Activated B cell treated with CpG ODN at 0.5 μM for 24 hours (primary cell): ENCODE measurements around the gene GPR142. TPM values are rescaled to one million over a fixed set of nuclear protein-coding genes. Genes with fewer than 3 reads are reported as not detected.

Experiments used
- ATAC-seq: fragments of 200-7000 bp; cut with Tn5 transposase; one replicate; pipeline ENCODE4 v1.10.0; 2021; ENCODE audit warnings: low read depth, mild to moderate bottlenecking, moderate library complexity
- CTCF ChIA-PET: fragments of 350-600 bp; sonication (Branson Sonifier 250); formaldehyde crosslinking; loops from one replicate; lab custom pipeline; 2021; ENCODE audit warnings: antibody characterized with exemption; lab: Charles Lee
- POLR2A ChIA-PET: fragments of 350-600 bp; sonication (Branson Sonifier 250); formaldehyde crosslinking; loops from one replicate; lab custom pipeline; 2021; ENCODE audit warnings: antibody characterized with exemption; lab: Charles Lee
- DNase-seq: peaks from one replicate; pipeline ENCODE4 v3.0.0; 2022
- H3K27ac Mint-ChIP-seq: one replicate; pipeline ENCODE4 v1.8.0; 2020; ENCODE audit warnings: mixed read lengths
- H3K27me3 Mint-ChIP-seq: one replicate; pipeline ENCODE4 v1.8.0; 2021; ENCODE audit warnings: mixed read lengths
- H3K36me3 Mint-ChIP-seq: one replicate; pipeline ENCODE4 v1.8.0; 2021; ENCODE audit warnings: low read depth, mixed read lengths
- H3K4me1 Mint-ChIP-seq: one replicate; pipeline ENCODE4 v1.8.0; 2021; ENCODE audit warnings: mixed read lengths
- H3K4me3 Mint-ChIP-seq: one replicate; pipeline ENCODE4 v1.8.0; 2020; ENCODE audit warnings: mild to moderate bottlenecking, mixed read lengths
- H3K9me3 Mint-ChIP-seq: one replicate; pipeline ENCODE4 v1.8.0; 2020; ENCODE audit warnings: mixed read lengths
- intact Hi-C: fragments of 100-400 bp; cut with micrococcal nuclease; formaldehyde crosslinking; loops from one replicate; pipeline ENCODE4 v1.15.1; 2024
- total RNA-seq: library from RNA; stranded (reverse); gene quantifications from 2 replicates; pipeline ENCODE4 v1.2.3, GENCODE V29; 2022
- TF ChIP-seq, protein P1 (sequence below): fragments of 200-600 bp; IDR thresholded peaks from one replicate; pipeline ENCODE4 v1.8.0; 2022; ENCODE audit warnings: antibody characterized with exemption, mild to moderate bottlenecking

GPR142 gene
- total RNA-seq, 1 donor from 2014 or later, result not detected

DNA sequence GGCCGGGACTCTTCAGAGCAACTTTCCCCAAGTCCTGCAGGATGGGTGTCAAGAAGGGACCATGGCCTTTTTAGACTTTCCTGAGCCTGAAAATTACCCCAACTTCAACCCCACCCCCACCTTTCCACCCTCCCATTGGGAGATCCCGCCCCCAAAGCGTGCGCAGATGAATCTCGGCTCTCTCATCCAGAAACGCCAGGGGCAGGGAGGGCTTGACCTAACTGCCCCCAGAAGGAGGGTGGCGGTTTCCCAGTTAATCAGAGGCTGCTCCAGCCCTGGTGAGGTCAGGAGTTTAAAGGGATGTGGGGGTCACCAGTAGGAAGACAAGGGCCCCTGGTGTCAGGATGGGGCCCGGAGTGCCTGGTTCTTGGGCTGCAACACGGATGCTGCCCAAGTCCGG, 40.8 kb upstream of the GPR142 start:
- no peaks in the 10 kb centered on the region for H3K9me3 Mint-ChIP-seq
- POLR2A ChIA-PET, result no interaction called here
- no peak for DNase-seq
- TF ChIP-seq, protein P1, sequence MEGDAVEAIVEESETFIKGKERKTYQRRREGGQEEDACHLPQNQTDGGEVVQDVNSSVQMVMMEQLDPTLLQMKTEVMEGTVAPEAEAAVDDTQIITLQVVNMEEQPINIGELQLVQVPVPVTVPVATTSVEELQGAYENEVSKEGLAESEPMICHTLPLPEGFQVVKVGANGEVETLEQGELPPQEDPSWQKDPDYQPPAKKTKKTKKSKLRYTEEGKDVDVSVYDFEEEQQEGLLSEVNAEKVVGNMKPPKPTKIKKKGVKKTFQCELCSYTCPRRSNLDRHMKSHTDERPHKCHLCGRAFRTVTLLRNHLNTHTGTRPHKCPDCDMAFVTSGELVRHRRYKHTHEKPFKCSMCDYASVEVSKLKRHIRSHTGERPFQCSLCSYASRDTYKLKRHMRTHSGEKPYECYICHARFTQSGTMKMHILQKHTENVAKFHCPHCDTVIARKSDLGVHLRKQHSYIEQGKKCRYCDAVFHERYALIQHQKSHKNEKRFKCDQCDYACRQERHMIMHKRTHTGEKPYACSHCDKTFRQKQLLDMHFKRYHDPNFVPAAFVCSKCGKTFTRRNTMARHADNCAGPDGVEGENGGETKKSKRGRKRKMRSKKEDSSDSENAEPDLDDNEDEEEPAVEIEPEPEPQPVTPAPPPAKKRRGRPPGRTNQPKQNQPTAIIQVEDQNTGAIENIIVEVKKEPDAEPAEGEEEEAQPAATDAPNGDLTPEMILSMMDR, result no peak
- H3K4me1 Mint-ChIP-seq, result peaks cover 9% of the 10 kb centered on the region
- H3K27ac Mint-ChIP-seq, result no peak overlapping the region
- no peak for ATAC-seq
- H3K36me3 Mint-ChIP-seq, result no peaks in the 10 kb centered on the region
- CTCF ChIA-PET, result no interaction called here
- H3K27me3 Mint-ChIP-seq, result peaks cover 48% of the 10 kb centered on the region
- intact Hi-C loops, result no loop called here
- no peak overlapping the region for H3K4me3 Mint-ChIP-seq

GRCh38 chr17:74328487-74328886, 38.8 kb upstream of the GPR142 start:
- CTCF ChIA-PET, result no interaction called here
- ATAC-seq (no peak), DNase-seq (no peak)
- TF ChIP-seq, protein P1, result no peak
- intact Hi-C loops, result no loop called here
- POLR2A ChIA-PET, result no interaction called here
- Mint-ChIP-seq H3K27ac (no peak overlapping the region), H3K4me1 (peaks cover 9% of the 10 kb centered on the region), H3K27me3 (peaks cover 39% of the 10 kb centered on the region), H3K4me3 (no peak overlapping the region), H3K36me3 (no peaks in the 10 kb centered on the region), H3K9me3 (no peaks in the 10 kb centered on the region)

DNA sequence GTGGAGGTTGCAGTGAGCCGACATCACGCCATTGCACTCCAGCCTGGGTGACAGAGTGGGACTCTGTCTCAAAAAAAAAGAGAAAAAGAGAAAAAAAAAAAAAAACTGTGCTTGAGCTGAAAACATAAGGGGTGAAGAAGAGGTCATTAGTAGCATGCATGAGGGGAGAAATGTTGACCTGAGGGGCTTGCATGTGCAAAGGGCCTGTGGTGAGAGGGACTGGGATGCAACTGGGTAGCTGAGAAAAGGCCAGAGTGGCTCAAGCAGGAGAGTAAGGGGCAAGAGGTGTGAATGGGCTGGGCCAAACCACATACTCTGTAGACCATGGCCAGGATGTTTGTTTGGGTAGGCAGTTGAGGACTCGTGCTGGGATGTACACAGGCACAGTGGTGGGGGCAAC, 37.9 kb upstream of the GPR142 start:
- ChIA-PET POLR2A (no interaction called here), CTCF (no interaction called here)
- no peak overlapping the region for H3K27ac Mint-ChIP-seq
- intact Hi-C loops, result no loop called here
- ATAC-seq, result no peak
- TF ChIP-seq, protein P1, result no peak
- H3K27me3 Mint-ChIP-seq, result peaks cover 39% of the 10 kb centered on the region
- peaks cover 9% of the 10 kb centered on the region for H3K4me1 Mint-ChIP-seq
- H3K9me3 Mint-ChIP-seq, result no peaks in the 10 kb centered on the region
- no peak for DNase-seq
- H3K36me3 Mint-ChIP-seq, result no peaks in the 10 kb centered on the region
- no peak overlapping the region for H3K4me3 Mint-ChIP-seq

- CTCF ChIA-PET, result no interaction called here
- POLR2A ChIA-PET, result no interaction called here
- no peak for ATAC-seq
- Mint-ChIP-seq H3K4me1 (peaks cover 7% of the 10 kb centered on the region), H3K27ac (no peak overlapping the region), H3K36me3 (no peaks in the 10 kb centered on the region), H3K4me3 (no peak overlapping the region), H3K9me3 (no peaks in the 10 kb centered on the region), H3K27me3 (peaks cover 31% of the 10 kb centered on the region)
- TF ChIP-seq, protein P1, result no peak
- intact Hi-C loops, result no loop called here
- no peak for DNase-seq
Measured at GRCh38 chr17:74330446-74330845, 36.9 kb upstream of the GPR142 start.

DNA sequence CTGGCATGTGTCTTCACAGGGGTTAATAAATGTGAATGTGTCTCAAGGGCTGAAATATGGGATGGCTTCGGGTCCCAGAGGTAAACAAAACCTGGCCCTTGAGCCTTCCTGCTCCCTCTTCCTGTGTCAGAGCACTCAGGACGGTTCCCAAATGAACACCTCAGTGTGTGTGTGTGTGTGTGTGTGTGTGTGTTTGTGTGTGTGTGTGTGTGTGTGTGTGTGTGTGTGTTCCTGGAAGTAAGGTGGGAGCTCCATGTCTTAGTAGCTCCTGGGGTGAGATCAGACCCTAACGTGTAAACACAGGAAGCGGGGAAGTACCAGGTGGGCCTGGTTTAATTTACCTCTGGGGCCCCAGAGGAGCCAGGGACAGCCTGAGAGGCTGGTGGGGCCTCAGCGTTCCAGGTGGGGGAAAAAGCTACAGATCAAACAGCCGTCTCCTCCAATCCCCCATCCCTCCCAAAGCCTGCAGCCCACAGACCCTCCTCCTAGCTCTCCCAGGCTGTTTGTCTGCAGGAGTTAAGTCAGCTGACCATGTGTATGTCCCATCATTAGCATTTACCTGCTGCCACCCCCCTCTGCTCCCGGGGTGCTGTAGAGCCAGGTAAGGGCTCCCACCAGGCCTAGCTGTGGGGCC, 35.2 kb upstream of the GPR142 start:
- POLR2A ChIA-PET, result interaction anchor here (0.7 kb wide), 1 partner anchor 287 kb away, joined by 3 read pairs; no protein-coding TSS in a partner anchor
- DNase-seq (no peak), ATAC-seq (no peak)
- CTCF ChIA-PET, result no interaction called here
- intact Hi-C loops, result no loop called here
- Mint-ChIP-seq H3K9me3 (no peaks in the 10 kb centered on the region), H3K36me3 (no peaks in the 10 kb centered on the region), H3K27ac (no peak overlapping the region), H3K27me3 (peaks cover 23% of the 10 kb centered on the region), H3K4me3 (no peak overlapping the region), H3K4me1 (no peaks in the 10 kb centered on the region)
- TF ChIP-seq, protein P1, result no peak
